Left colon (tissue), 2 donors: ENCODE measurements around the gene THAP5. TPM values are rescaled to one million over a fixed set of nuclear protein-coding genes. Genes with fewer than 3 reads are reported as not detected.

Experiments used
- total RNA-seq, 2 donors: library from RNA; stranded (reverse); fragmentation: NEBNext Ultra II Directional; extraction: Animal tissue kit (Norgen Biotek cat#: 25700); gene quantifications; one replicate each; pipeline ENCODE4 v1.2.1, GENCODE V29; 2021
- donor health status: DM: no; HTN: no; CAD: no.
- donor health status: DM: yes; HTN: yes; CAD: no.

Gene THAP5
- total RNA-seq, 2 donors from 2014 or later: 15.7 to 20.5 TPM

Other genes with a start within 250 kb of the THAP5 start
- gene NRCAM, start 113.3 kb downstream of the THAP5 start, total RNA-seq: 1 to 10 TPM in 1 of 2 donors, under 1 TPM in 1; 0.92 to 1.1 TPM
- 10 to 100 TPM; 20.0 to 23.2 TPM for gene PNPLA8, start 43.6 kb downstream of the THAP5 start, total RNA-seq
- 10 to 100 TPM in 1 of 2 donors, 1 to 10 TPM in 1; 9.3 to 16.7 TPM for gene DNAJB9, start 168 bp upstream of the THAP5 start, total RNA-seq